Measurements from ENCODE around the gene TTR.

TTR gene

DNA sequence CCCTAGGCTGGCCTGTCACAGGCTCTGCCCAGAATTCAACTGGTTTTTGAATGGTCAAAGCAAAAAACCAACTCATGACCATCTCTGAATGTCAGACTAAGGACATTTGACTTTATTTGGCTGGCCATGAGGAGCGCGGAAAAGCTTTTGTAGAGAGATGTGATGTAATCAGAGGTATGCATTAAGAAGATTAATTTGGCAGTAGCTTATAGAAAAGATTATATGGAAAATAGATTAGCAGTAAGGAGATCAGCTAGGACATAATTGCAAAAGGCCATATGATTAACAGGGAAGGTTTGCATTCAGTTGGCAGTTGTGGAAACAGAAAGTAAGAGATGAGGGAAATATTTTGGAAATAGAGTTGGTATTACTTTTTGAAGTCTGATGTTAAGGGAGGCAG lies 12.3 kb upstream of the TTR start:
- DNase-seq (ENCODE audit: low spot score), result no peak

DNA sequence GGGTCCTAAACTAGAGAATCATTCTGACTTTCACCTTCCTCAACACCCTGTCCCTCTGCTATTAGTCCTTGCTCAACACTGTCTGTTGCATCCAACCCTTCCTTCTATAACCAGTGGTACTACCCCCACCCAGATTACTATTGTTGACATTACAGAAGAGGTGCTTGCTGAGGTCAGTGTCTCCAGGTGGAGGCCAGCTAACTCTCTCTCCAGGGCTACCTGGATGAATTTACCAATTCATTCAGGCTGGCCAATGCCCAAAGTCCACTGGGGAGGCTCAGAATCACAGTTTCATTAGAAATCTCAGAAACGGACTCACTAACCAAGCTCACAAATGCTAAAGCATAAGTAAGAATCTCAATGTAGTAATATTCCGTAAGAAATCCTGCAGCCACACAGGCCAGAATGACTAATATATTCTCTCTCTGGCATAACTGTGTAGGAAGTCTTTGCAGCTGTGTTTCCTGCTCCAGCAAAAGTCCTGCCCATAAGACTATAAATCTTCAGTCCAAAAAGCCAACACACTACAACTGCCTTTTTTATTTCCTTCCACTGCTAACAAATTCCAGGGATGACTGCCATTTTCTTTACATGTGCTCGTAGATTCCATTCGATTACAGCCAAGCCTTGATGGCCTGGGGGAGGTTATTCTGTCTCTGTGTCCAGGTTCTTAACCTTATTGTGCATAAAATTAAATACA lies 10.0 kb upstream of the TTR start:
- no peak for DNase-seq (ENCODE audit: low spot score)

DNA sequence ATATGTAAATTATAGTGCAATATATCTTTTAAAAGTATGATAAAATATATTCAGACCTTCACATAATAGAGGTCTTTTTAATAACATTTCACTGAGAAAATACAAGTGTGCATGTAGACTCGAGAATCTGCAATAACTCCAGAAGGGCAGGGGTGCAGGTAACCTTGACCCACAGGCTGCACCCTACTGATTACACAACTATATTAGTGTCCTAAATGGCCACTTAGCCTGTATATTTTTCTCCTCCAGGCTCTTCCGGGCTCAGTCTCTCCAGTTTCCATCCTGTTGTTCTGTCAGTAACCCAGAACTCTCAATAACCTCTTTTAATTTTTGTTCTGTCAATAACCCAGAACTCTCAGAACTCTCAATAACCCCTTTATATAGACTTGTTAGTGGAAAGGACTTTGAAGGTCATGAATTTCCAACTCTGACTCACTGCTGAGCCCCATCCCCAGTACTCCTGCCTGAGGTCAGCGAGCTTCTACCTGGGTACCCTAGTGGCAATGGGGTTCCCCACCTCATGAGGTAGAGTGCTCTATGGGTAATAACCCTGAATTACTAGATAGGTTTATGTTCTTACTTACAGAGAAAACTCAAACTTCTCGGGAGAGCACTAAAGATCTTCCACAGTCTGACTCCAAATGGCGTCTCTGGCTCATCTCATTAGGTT lies 8.4 kb upstream of the TTR start:
- DNase-seq (ENCODE audit: low spot score), result no peak

DNA sequence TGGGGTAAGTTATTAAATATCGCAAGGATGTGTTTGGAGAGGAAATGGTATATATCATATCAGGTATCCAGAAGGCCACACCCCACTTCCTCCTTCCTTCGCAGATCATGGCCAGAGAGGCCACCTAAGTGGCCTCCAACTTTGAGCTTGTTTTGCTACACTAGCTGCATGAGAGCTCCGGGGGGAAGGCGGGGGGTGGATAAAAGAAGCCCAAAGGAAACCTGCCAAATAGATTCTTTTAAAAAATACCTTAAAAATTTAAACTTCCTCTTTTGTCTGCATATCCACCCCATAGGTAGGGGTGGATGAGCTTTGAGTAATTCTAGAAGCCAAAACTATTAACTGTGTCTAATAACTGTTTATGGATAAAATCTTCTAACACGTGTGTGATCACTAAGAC lies 5.7 kb upstream of the TTR start:
- no peak for DNase-seq (ENCODE audit: low spot score)

DNA sequence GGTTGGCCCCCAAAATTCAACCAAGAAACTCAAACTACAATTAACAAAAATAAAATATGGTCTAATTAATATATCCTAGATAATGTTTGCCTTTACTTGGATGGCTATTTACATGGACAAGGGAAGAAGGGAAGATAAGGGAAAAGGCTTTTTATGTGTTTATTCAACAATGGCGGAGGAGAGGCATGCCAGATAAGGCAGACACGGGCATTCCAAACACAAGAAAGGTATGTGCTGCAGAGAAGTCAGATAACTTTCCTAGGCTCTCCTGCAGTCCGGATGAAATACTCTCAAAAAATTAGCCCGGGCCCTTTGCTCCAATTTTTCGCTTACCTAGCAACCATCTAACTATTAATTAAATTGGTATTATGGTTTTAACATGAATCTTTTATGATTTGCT lies 5.1 kb upstream of the TTR start:
- DNase-seq (ENCODE audit: low spot score), result no peak

DNA sequence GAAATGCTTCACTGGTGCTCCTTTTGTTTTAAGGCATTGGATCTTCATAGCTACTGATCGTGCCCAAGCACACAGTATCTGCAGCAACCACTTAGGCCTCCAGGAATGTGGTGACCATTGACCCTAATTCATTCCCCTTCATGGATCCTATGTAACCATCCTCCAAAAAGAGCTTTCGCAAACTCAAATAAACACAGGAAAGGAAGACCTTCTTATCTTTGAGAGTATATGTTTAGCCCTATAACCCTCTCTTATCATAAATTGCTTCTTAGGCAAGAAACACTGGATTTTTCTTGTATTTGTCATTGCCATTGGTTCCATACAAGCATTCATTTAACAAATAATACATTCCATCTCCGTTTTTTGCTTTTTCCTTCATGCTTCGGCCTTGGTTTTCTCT lies 4.1 kb upstream of the TTR start:
- no peak for DNase-seq (ENCODE audit: low spot score)

DNA sequence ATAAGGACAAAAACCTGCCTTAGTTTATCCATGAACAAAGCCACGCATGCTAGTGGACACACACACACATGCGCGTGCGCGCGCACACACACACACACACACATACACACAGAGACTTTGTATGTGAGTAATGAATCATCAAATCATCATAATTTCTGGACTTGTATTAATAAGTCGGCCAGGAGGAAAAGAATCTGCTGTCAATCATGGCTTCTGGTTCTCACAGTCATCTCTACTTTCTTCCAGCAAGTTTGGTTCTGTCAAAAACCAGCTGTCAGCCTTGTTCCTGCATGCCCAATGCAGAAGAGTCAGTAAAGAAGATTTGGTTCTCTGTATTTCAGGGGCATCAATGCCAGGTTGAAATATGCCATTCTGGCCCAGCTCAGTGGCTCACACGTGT lies 1.1 kb upstream of the TTR start:
- no peak for DNase-seq (ENCODE audit: low spot score)

DNA sequence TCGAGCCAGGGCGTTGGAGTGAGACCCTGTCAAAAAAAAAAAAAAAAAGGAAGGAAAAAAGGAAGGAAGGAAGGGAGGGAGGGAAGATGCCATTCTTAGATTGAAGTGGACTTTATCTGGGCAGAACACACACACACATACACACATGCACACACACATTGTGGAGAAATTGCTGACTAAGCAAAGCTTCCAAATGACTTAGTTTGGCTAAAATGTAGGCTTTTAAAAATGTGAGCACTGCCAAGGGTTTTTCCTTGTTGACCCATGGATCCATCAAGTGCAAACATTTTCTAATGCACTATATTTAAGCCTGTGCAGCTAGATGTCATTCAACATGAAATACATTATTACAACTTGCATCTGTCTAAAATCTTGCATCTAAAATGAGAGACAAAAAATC lies 564 bp upstream of the TTR start:
- DNase-seq (ENCODE audit: low spot score), result no peak

DNA sequence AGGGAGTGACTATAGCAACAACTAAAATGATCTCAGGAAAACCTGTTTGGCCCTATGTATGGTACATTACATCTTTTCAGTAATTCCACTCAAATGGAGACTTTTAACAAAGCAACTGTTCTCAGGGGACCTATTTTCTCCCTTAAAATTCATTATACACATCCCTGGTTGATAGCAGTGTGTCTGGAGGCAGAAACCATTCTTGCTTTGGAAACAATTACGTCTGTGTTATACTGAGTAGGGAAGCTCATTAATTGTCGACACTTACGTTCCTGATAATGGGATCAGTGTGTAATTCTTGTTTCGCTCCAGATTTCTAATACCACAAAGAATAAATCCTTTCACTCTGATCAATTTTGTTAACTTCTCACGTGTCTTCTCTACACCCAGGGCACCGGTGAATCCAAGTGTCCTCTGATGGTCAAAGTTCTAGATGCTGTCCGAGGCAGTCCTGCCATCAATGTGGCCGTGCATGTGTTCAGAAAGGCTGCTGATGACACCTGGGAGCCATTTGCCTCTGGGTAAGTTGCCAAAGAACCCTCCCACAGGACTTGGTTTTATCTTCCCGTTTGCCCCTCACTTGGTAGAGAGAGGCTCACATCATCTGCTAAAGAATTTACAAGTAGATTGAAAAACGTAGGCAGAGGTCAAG lies 955 bp downstream of the TTR start:
- DNase-seq (ENCODE audit: low spot score), result no peak

DNA sequence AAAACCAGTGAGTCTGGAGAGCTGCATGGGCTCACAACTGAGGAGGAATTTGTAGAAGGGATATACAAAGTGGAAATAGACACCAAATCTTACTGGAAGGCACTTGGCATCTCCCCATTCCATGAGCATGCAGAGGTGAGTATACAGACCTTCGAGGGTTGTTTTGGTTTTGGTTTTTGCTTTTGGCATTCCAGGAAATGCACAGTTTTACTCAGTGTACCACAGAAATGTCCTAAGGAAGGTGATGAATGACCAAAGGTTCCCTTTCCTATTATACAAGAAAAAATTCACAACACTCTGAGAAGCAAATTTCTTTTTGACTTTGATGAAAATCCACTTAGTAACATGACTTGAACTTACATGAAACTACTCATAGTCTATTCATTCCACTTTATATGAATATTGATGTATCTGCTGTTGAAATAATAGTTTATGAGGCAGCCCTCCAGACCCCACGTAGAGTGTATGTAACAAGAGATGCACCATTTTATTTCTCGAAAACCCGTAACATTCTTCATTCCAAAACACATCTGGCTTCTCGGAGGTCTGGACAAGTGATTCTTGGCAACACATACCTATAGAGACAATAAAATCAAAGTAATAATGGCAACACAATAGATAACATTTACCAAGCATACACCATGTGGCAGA lies 3.6 kb downstream of the TTR start:
- no peak for DNase-seq (ENCODE audit: low spot score)

DNA sequence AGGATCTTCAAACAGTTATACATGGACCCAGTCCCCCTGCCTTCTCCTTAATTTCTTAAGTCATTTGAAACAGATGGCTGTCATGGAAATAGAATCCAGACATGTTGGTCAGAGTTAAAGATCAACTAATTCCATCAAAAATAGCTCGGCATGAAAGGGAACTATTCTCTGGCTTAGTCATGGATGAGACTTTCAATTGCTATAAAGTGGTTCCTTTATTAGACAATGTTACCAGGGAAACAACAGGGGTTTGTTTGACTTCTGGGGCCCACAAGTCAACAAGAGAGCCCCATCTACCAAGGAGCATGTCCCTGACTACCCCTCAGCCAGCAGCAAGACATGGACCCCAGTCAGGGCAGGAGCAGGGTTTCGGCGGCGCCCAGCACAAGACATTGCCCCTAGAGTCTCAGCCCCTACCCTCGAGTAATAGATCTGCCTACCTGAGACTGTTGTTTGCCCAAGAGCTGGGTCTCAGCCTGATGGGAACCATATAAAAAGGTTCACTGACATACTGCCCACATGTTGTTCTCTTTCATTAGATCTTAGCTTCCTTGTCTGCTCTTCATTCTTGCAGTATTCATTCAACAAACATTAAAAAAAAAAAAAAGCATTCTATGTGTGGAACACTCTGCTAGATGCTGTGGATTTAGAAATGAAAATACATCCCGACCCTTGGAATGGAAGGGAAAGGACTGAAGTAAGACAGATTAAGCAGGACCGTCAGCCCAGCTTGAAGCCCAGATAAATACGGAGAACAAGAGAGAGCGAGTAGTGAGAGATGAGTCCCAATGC lies 4.6 kb downstream of the TTR start:
- DNase-seq (ENCODE audit: low spot score), result no peak

DNA sequence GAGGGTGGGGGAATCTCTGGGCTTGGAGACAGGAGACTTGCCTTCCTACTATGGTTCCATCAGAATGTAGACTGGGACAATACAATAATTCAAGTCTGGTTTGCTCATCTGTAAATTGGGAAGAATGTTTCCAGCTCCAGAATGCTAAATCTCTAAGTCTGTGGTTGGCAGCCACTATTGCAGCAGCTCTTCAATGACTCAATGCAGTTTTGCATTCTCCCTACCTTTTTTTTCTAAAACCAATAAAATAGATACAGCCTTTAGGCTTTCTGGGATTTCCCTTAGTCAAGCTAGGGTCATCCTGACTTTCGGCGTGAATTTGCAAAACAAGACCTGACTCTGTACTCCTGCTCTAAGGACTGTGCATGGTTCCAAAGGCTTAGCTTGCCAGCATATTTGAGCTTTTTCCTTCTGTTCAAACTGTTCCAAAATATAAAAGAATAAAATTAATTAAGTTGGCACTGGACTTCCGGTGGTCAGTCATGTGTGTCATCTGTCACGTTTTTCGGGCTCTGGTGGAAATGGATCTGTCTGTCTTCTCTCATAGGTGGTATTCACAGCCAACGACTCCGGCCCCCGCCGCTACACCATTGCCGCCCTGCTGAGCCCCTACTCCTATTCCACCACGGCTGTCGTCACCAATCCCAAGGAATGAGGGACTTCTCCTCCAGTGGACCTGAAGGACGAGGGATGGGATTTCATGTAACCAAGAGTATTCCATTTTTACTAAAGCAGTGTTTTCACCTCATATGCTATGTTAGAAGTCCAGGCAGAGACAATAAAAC lies 6.5 kb downstream of the TTR start:
- DNase-seq (ENCODE audit: low spot score), result no peak

DNA sequence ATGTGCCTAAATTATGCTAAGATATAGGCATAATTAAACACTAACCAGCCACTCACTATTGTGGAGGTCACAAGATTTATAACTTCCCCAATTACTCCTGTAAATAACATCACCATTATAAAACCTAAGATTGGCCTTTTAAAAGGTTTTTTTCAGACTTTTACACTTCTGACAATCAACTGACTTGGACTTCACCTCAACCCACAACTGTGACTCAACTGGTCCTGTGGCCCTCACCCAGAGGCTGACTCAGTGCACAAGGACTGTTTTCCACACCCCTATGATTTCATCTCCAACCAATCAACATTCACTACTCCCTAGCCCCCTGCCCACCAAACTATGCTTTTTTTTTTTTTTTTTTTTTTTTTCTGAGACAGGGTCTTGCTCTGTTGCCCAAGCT lies 11.6 kb downstream of the TTR start:
- no peak for DNase-seq (ENCODE audit: low spot score)

DNA sequence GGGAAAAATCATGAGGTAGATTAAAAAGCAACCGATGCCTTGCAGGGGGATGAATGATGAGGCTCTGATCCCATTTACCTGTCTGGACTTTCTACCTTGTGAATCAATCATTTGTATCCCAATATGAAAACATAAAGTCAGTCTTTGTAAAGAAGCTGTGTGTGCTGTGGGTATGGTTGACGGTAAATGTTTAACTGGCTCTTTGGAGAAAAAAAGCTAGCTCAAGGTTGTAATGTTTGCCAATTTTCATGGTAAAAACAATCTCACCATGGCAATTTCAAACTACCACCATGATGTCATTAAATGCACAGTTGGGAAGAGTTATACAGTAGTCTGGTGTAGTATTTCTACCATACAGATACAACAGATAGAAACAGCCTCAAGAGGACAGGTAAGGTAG lies 14.6 kb downstream of the TTR start:
- no peak for DNase-seq (ENCODE audit: low spot score)

DNA sequence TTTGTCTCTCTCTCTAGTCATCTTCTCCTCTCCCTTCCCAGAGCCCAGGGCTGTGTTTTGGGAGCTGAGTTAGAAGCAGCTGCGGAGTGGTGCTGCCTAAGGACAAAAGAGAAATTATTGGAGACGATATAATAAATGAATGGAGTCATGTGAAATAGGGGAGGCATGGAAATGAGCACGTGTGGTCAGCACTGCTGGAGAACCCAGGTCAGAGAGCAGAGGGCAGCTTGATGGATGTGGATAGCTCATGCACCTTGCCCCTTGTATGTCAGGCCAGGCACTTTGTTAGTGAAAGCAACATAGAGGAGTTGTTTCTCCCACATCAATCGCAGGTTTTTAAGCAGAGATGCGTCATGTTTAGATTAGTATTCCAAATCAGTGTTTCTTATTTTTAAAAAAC lies 15.7 kb downstream of the TTR start:
- DNase-seq (ENCODE audit: low spot score), result no peak

DNA sequence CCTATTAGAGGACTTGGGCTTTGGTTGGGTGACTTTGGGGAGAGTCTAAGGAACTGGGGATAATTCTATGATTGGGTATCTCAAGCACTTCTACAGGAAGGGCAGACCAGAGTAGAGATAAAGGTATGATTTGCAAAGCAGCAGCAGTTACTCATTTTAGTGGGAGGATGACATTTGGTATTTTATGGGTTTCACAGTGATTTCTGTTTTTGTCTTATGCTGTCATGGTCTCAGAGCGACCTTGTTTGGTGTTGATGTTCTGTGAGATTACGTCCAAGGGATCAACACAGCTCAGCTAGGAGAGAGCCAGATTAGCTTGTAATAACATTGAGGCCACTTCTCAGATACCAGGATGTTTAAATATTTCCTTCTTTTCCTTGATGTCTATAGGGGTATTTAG lies 18.2 kb downstream of the TTR start:
- no peak for DNase-seq (ENCODE audit: low spot score)

DNA sequence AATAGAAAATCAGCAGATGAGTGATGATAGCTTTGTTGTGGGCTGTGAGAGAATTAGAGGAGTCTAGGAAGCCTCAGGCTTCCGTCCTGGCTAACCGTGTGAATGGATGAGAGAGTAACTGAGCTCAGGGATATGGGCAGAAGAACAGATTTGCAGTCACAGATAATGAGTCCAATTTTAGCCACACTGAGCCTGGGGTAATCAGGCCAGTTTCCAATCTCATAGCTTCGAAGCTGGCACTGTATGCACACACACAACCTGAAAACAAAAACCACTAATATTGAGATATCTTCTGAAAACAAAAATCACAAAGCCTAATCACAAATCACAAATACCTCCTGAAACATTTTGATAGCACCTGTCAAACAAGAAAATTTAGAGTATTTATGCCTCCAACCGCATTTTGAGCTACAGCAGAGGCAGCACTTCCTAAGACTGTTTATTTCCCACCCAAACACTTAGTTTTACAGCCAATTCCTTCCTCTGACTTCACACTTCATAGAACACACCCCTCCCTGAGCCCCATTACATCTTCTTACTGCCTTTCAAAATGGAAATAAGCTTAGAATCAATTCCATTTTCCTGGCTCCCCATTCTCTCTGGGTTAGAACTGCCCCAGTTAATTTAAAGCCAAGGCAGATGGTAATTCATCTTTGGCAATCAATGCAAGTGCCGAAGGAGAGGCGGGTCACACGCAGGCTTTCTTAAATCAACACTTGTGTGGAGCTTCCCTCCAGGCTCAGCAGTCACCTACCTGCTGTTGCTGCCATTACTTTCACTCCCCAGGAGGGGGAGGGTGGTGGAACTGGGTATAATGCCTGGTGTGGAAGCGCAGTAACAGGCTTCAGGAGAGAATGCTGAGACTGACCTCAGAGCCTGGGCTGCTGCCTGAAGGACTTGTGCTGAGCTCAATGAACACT lies 18.9 kb downstream of the TTR start:
- DNase-seq (ENCODE audit: low spot score), result peak; percentile 53

DNA sequence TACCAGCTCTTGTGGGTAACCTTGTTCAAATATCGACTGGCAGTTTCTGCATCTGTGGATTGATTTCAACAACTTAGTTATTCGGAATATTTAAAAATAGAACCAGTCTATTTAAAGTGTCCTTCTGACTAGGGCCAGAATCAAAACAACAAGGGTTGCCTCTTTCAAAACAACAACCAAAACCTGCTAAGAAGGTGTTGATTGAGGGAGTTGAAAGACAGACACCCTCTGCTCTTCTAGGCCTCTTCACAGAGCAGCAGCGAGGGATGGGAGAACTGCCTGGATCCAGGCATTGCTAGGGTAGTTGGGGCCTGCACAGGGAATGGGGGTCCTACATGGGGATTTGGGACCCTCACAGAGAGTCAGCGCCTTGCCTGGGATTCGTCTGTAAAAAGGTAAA lies 19.8 kb downstream of the TTR start:
- DNase-seq (ENCODE audit: low spot score), result no peak

DNA sequence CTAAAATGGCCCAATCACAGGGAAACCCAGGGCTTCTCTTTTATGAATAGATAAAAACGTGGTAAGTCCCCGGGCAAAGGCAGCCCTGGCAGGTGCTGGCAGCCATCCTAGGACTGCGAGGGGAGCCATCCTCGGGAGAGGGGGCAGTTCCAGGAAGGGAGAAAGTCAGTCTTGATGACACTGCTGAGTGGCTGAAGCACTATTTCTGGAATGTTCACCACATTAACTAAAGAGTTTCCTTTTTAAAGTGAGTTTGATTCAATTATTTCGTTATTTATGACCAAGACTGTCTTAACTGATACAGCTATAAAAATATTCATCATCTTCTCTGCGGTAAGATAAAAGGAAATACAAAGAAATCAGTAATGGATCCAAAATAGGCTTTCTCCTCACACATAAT lies 20.4 kb downstream of the TTR start:
- no peak for DNase-seq (ENCODE audit: low spot score)

DNA sequence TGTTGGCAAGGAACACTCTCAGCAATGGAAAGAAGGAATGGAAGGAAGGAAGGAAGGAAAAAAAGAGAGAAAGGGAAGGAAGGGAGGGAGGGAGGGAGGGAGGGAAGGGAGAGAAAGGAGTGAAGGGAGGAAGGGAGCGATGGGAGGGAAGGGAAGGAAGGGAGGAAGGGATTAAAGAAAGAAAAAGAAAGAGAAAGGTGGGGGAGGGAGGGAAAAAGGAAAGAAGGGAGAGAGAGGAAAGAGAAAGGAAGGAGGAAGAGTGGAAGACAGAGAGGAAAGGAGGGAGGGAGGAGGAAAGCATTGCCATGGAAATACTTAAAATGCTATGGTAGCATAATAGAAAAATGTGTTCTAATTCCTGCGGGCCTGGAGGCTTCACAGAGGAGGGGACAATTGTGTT lies 22.4 kb downstream of the TTR start:
- no peak for DNase-seq (ENCODE audit: low spot score)
